Smooth muscle cell (in vitro differentiated cells): ENCODE data around the gene RIMS1. TPM values are rescaled to one million over a fixed set of nuclear protein-coding genes. Genes with fewer than 3 reads are reported as not detected.

ENCODE experiments used
- DNase-seq: peaks from one replicate; lab custom pipeline; 2025; ENCODE audit not compliant: unreplicated experiment; lab: John Stamatoyannopoulos, UW
- H2AFZ ChIP-seq: fragments of 200-600 bp; sonication (generic); 2 replicates; pipeline ENCODE4 v1.6.0; 2016; ENCODE audit warnings: antibody characterized with exemption, low read depth, mild to moderate bottlenecking
- H3F3A ChIP-seq: fragments of 200-600 bp; sonication (generic); 2 replicates; pipeline ENCODE4 v1.6.0; 2017; ENCODE audit warnings: antibody characterized with exemption, low read depth
- H3K27ac ChIP-seq: fragments of 200-600 bp; sonication (generic); 2 replicates; pipeline ENCODE4 v1.5.1; 2016; ENCODE audit warnings: low read depth, mild to moderate bottlenecking
- H3K27me3 ChIP-seq: fragments of 200-600 bp; sonication (generic); 2 replicates; pipeline ENCODE4 v1.6.1; 2016; ENCODE audit warnings: low read depth, mild to moderate bottlenecking
- H3K36me3 ChIP-seq: fragments of 200-600 bp; sonication (generic); 2 replicates; pipeline ENCODE4 v1.5.1; 2016; ENCODE audit warnings: low read depth
- H3K4me1 ChIP-seq: fragments of 200-600 bp; sonication (generic); 2 replicates; pipeline ENCODE4 v1.5.1; 2016; ENCODE audit warnings: low read depth
- H3K4me2 ChIP-seq: fragments of 200-600 bp; sonication (generic); 2 replicates; pipeline ENCODE4 v1.6.0; 2016; ENCODE audit warnings: mild to moderate bottlenecking
- H3K4me3 ChIP-seq: fragments of 200-600 bp; sonication (generic); 2 replicates; pipeline ENCODE4 v1.5.1; 2016; ENCODE audit warnings: mild to moderate bottlenecking
- H3K79me2 ChIP-seq: fragments of 200-600 bp; sonication (generic); 2 replicates; pipeline ENCODE4 v1.6.0; 2016; ENCODE audit warnings: low read depth, mild to moderate bottlenecking
- H3K9ac ChIP-seq: fragments of 200-600 bp; sonication (generic); 2 replicates; pipeline ENCODE4 v1.6.0; 2016; ENCODE audit warnings: low read depth
- H3K9me3 ChIP-seq: fragments of 200-600 bp; sonication (generic); replicated peaks from 2 replicates; pipeline ENCODE4 v1.5.1; 2016; ENCODE audit warnings: low read depth
- H4K20me1 ChIP-seq: fragments of 200-600 bp; sonication (generic); 2 replicates; pipeline ENCODE4 v1.6.0; 2016; ENCODE audit warnings: low read depth
- WGBS: methylation state at CpG from one replicate; pipeline ENCODE4 v1.1.7; 2016; ENCODE audit warnings: low lambda C conversion rate; 5-methylcytosine and 5-hydroxymethylcytosine counted together
- polyA plus RNA-seq: library from polyadenylated mRNA; unstranded; fragments of >200 nt; fragmentation: Nextera tagmentation; extraction: Ambion mirVana; gene quantifications from 2 replicates; pipeline ENCODE4 v1.2.1, GENCODE V29; 2016
- total RNA-seq: library from RNA; depleted of rRNA; stranded (reverse); fragments of >200 nt; gene quantifications from 2 replicates; pipeline ENCODE4 v1.2.3, GENCODE V29; 2014
- TF ChIP-seq, protein P1 (sequence below): fragments of 200-600 bp; sonication (generic); IDR thresholded peaks from 2 replicates; pipeline ENCODE4 v1.5.1; 2017; ENCODE audit warnings: borderline replicate concordance, mild to moderate bottlenecking, antibody characterized with exemption; ENCODE audit not compliant: insufficient read depth, poor library complexity, severe bottlenecking

RIMS1 gene
- total and polyA plus RNA-seq, 2 experiments from 2014 or later, result 0.73 to 2.2 TPM

DNA sequence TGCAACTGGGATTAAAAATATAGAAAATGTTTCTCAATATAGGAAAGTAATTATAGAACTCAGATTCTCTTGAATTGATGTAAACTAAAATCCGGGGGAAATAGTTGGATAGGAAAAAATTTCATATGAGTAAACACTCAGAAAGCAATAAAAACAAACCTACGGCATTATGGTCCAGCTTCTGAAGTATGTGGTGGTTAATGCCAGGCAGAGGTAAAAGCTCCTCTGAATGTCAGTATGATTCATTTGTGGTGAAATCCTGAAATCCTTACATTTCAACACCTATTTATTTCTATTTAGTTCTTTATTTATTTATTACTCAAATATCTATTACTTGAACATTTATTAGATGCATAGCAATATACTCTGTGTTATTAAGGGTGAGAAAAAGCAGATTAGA, 145.1 kb downstream of the RIMS1 start:
- Histone ChIP-seq H2AFZ (no peak overlapping the region), H3K4me2 (peak overlapping the region; percentile 60), H4K20me1 (no peaks in the 10 kb centered on the region), H3K36me3 (no peaks in the 10 kb centered on the region), H3K9me3 (no peaks in the 10 kb centered on the region), H3K27me3 (no peaks in the 10 kb centered on the region), H3K27ac (peak overlapping the region; percentile 85), H3K4me1 (peaks cover 3% of the 10 kb centered on the region), H3F3A (no peaks in the 10 kb centered on the region), H3K79me2 (no peaks in the 10 kb centered on the region), H3K4me3 (no peak overlapping the region), H3K9ac (peak overlapping the region; percentile 24)
- DNase-seq, result no peak
- 15% methylated on average over 2 of the region's 2 CpGs for WGBS
- TF ChIP-seq, protein P1, sequence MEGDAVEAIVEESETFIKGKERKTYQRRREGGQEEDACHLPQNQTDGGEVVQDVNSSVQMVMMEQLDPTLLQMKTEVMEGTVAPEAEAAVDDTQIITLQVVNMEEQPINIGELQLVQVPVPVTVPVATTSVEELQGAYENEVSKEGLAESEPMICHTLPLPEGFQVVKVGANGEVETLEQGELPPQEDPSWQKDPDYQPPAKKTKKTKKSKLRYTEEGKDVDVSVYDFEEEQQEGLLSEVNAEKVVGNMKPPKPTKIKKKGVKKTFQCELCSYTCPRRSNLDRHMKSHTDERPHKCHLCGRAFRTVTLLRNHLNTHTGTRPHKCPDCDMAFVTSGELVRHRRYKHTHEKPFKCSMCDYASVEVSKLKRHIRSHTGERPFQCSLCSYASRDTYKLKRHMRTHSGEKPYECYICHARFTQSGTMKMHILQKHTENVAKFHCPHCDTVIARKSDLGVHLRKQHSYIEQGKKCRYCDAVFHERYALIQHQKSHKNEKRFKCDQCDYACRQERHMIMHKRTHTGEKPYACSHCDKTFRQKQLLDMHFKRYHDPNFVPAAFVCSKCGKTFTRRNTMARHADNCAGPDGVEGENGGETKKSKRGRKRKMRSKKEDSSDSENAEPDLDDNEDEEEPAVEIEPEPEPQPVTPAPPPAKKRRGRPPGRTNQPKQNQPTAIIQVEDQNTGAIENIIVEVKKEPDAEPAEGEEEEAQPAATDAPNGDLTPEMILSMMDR, result no peak

DNA sequence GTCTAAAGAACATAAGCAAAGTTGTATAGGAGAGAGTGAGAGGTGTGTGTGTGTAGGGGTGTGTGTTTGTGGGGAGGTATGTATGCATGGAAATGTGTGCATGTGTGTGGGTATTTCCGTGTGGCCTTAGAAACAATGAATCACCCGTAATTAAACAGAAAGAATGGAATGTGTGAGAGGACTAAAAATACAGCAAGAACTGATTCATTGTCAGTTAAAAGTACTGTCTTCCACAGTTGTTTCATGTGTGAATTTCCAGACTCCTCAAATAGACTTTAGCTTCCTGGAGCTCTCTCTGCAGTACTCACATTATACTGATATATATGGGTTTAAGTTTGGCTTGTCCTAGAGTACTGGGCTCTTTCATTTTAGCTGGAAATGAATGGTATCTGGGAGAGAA, 145.7 kb downstream of the RIMS1 start:
- H3K27me3 ChIP-seq, result no peaks in the 10 kb centered on the region
- H3K4me3 ChIP-seq, result no peak overlapping the region

DNA sequence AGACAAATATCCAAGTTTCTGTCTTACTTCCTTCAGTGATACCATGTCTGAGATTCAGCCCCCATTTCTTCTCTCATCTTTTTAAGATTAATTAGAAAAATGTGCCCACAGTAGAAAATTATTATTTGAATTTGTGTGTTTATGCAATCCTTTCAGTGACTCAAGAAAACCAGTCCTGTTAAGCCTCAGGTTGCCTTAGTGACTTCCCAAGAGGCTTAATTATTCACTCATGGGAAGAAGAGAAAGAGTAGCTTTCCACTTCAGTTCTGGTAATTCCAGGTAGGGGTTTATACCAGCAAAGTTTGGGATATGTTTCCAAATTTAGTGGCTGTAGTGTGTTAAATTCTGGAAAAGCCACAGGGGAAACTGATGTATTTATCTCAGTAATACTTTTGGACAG, 149.1 kb downstream of the RIMS1 start:
- Histone ChIP-seq H3K4me2 (peak overlapping the region; percentile 2), H4K20me1 (no peaks in the 10 kb centered on the region), H3K4me3 (no peak overlapping the region), H3F3A (no peaks in the 10 kb centered on the region), H3K79me2 (no peaks in the 10 kb centered on the region), H3K9me3 (no peaks in the 10 kb centered on the region), H3K27ac (peak overlapping the region; percentile 13), H3K9ac (no peak overlapping the region), H2AFZ (no peak overlapping the region), H3K27me3 (no peaks in the 10 kb centered on the region), H3K36me3 (no peaks in the 10 kb centered on the region), H3K4me1 (peaks cover 3% of the 10 kb centered on the region)
- DNase-seq, result no peak
- TF ChIP-seq, protein P1, result no peak

More for the DNA sequence above, 145.7 kb downstream of the RIMS1 start:
- 12% methylated on average over 2 of the region's 2 CpGs for WGBS
- no peak for DNase-seq
- peaks cover 3% of the 10 kb centered on the region for H3K4me1 ChIP-seq
- H3K4me2 ChIP-seq, result peak overlapping the region; percentile 60
- H3K36me3 ChIP-seq, result no peaks in the 10 kb centered on the region
- H2AFZ ChIP-seq, result no peak overlapping the region
- peak overlapping the region; percentile 24 for H3K9ac ChIP-seq
- H4K20me1 ChIP-seq, result no peaks in the 10 kb centered on the region
- H3K9me3 ChIP-seq, result no peaks in the 10 kb centered on the region
- no peaks in the 10 kb centered on the region for H3F3A ChIP-seq
- peak overlapping the region; percentile 85 for H3K27ac ChIP-seq
- TF ChIP-seq, protein P1, result no peak
- H3K79me2 ChIP-seq, result no peaks in the 10 kb centered on the region

DNA sequence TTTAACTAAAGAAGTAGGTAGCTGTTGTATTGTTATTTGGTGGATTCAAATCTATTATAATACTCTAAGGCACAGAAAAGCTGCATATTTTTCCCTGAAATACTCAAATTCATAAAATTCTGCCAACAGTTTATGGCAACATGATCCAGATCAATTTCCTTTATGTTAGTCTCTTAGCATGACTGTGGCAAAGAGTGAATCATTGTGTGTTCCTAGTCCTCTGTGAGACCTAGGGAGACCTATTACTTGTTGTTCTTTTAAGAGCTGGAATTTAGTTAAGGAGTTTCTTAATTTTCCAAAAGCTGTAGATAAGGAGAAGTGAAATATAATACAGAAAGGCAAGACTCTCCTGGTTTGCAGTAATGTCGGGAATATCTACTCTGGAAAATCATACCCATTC, 149.6 kb downstream of the RIMS1 start:
- Histone ChIP-seq H3K9me3 (no peaks in the 10 kb centered on the region), H3K4me1 (peaks cover 3% of the 10 kb centered on the region), H3K4me2 (peak overlapping the region; percentile 2), H3K4me3 (no peak overlapping the region), H3K79me2 (no peaks in the 10 kb centered on the region), H3K27me3 (no peaks in the 10 kb centered on the region), H4K20me1 (no peaks in the 10 kb centered on the region), H3K27ac (peak overlapping the region; percentile 13), H3F3A (no peaks in the 10 kb centered on the region), H2AFZ (no peak overlapping the region), H3K36me3 (no peaks in the 10 kb centered on the region), H3K9ac (no peak overlapping the region)
- 95% methylated on average over 1 of the region's 1 CpG for WGBS
- TF ChIP-seq, protein P1, result no peak
- DNase-seq, result no peak
